HG03159 (cell line): ENCODE results near the gene FASTK.

ENCODE experiments used
- ATAC-seq: cut with Tn5 transposase; IDR thresholded peaks from one replicate; pipeline ENCODE4 v1.9.1; 2021; ENCODE audit warnings: mild to moderate bottlenecking, moderate library complexity; ENCODE audit not compliant: unreplicated experiment

The FASTK gene

GRCh38 chr7:151100921-151101320, 20.3 kb upstream of the FASTK start:
- ATAC-seq: no peak

DNA sequence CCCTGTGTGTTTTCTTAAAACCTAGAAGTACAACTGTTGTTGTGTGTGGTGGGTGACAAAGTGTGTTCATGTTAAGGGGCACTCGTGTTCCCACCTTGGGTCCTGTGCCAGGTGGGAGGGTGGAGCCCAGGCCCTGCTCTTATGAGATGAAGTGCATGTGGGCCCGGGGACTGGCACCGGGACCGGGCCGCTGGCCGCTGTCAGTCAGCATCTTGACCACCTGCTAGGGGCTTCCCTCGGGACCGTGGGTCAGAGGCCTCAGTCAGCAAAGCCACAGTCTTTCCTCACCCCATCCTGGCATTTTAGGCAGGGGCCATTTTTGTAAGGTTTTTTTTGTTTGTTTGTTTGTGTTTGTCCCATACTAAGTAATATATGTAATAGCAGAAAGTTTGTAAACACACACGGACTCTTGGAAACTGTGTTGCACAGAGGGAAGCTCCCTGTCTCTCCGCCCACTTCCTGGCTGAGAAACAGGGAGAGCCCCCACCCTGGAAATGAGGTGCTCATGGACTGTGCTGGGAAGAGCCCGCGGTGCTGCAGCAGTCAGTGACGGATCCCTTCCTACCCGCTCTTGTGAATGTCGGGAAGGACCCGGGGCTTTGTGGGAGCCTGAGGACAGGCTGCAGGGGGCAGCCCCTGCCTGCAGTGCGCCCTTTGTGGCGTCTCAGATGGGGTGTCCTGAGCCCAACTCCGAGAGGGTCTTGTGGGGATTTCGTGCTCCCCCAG, 19.0 kb upstream of the FASTK start:
- no peak for ATAC-seq

DNA sequence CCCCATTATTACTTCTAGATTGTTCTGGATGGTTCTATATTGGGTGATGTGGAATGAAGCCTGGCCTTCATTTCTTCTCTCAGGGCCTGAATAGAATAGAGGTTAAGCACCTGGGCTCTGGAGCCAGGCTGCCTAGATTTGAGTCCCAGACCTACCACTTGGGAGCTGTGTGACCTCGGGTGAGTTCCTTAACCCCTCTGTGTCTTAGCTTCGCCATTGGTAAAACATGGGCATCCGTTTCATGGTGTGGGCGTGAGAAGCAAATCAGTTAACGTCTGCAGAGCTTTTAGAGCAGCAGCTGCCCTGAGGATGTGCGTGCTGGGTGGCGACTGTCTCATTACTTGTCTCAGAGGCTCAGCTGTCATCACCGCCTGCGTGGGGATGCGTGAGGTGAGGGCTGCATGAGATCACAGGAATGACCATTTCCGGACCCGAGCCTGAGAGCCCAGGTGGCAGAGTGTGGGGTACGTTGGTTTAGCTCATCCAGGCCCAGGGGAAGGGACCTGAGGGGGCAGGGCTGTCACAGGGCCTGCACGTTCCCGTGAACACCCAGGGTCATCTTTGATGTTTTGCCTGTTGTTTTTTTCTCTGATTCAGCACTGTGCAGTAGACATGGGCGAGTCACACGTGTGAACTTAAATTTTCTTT, 15.3 kb upstream of the FASTK start:
- no peak for ATAC-seq

DNA sequence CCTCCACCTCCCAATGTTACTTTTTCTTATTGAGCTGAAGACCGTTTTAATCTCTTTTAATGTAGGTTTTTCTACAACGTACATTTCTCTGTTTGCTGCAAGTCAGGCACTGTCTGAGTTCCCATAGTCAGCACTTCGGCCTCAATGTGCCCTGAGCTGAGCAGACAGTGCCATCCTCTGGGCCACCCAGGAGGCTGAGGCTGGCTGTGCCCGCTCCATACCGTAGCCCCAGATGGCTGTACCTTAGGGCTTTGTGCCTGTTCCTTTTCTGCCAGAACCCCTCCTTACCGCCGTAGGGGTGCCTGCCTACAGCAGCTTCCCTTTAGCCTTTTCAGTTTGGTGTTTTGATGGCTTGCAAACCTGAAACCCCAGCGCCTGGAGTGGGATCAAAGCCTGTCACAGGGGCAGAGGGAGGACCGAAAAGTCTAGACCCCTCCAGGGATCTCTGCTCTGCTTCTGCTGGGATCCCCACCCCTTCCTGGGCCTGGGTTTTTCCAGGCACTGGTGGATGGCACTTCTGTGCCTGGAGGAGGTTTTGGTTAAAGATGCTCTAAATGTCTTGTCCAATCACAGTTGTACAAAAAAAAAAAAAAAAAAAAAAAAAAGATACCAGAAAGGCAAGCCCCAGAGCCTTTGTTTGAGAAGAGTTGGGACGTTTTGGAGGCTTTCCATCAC, 14.7 kb upstream of the FASTK start:
- no peak for ATAC-seq

DNA sequence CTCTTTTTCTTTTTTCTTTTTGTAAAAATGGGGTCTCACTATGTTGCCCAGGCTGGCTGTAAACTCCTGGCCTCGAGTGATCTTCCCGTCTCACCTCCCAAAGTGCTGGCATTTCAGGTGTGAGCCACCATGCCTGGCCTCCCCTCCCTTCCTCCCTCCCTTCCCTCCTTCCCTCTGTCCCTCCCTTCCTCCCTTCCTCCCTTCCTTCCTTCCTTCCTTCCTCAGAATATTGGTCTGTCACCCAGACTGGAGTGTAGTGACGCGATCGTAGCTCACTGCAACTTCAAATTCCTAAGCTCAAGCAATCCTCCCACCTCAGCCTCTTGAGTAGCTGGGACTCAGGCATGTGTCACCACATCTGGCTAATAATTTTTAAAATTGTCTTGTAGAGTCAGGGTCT, 14.1 kb upstream of the FASTK start:
- ATAC-seq: no peak

DNA sequence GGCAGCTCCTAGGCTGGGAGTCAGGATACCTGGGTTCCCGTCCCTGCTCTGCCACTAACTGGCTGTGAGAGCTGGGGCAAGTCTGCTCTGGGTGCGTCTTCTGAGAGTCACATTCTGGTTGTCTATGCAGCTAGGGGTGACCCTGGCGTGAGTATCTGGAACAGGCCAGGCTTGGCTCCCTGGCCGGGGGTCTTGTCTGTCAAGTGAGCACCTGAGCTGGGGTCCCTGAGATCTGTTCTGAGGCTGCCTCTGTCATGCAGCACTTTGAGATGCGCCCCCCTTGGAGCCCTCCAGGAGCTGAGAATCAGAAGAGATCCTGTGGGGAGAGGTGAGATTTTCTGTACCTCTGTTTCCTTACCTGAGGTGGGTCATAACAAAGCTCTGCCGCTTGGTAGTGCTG, 13.1 kb upstream of the FASTK start:
- no peak for ATAC-seq

DNA sequence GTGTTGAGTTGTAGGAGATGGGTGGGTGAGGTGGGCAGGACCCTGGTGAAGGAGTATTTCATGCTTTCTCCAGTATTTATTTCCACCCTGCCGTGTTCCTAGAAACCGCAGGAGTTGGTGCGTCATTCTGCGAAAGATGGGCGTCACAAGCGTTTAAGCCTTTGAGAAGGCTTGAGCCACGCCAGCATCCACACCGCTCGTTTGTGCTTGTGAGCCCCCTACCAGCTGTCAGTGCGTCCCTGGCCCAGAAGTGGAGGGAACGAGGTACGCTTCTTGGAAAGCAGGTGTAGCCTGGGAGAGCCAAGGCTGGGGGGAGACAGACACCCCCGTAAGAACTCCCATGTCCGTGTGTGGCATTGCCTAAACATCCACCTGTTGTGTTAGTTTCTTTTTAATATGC, 11.4 kb upstream of the FASTK start:
- no peak for ATAC-seq

DNA sequence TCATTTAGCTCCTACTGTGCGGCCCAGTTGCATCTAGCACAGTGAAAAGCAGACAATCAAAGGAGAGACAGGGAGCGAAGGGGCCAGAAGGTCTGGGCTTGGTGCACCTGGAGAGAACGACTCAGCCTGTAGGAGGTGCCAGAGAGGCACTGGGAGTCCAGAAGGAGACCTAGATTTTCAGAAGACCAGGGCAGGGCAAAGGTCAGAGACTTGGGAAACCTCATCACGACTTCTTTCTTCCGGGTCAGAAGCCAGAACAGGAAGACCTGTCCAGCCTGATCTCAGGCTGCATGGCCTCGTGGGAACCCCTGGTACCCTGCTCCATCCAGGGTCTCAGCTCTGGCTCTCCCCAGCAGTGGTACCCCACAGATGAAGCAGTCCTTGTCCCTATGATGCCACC, 10.8 kb upstream of the FASTK start:
- no peak for ATAC-seq

GRCh38 chr7:151091003-151091402, 10.4 kb upstream of the FASTK start:
- no peak for ATAC-seq

DNA sequence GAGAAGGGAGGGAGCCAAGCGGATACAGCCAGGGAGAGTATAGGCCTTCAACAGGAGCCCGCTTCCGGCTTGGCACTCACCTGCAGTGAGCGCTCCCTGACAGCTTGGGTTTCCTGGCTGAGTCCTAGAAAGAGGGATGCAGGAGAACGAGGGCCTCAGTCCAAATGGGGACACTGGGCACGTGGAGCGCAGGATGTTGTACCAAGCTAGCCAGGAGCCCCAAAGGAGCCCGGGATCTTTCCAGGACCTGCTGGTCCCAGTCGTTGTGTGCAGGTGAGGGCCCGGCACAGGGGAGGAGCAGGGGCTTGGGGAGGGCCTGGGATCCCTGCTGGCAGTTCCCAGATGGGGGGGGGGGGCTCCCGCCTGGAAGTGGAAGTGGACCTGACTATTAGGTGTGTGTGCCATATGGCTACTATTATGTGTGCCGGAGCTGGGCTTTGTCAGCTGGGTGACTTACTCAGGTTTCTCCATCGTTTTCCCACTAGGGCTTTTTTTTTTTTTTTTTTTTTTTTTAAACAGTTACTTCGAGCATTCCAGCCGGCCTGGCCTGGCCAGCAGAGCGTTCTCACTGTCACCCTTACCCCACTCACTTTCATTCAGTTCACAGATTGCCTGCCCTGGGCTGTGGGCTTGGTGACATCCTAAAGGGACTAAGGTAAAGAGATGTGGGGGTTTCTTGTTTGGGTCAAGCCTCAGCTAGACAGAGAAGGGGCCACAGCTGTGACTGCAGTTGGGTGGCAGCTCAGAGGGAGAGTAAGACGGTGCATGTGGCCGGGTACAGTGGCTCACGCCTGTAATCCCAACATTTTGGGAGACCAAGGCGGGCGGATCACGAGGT, 9.5 kb upstream of the FASTK start:
- no peak for ATAC-seq

- ATAC-seq: no peak
These were observed 8.5 kb upstream of the FASTK start for GRCh38 chr7:151088856-151089699.

DNA sequence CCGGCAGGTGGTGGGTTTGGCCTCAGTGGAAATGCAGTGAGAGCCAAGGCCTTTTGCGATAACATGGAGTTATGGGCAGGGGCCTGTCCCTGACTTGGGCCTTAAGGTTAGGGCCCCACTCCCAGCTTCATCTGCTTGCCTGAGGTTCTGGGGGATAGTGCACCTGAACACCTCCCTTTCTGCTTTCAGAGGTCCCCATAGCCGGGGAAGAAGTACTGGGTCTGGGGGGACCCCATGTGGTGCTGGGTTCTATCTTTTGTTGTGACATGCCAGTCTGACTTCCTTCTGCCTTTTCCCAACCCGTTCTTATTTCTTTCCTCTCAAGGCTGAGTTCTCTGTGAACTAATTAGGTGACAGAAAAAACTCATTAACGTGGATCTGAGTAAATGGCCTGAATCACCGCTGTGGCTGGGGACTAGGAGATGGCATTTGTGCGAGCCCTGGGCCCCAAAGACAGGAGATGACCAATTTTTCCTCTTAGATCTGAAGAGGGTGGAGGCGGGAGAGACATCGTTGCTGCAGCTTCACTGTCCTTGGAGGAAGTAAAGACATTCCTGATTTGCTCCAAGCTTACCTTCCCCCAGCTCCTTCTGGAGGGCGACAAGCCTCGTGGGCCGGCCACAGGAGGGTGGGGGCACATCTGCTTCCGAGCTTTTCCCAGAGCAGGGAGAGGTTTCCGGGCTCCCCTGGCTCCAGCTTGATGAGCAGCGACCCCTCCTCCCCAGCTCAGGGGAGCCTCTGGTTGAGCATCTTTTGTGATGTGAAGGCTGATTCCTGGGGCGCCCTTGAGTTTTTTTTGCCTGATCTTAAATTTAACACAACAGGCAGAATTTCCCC, 7.6 kb upstream of the FASTK start:
- ATAC-seq: no peak

- no peak for ATAC-seq
These were observed 6.8 kb upstream of the FASTK start for GRCh38 chr7:151087245-151088018.

DNA sequence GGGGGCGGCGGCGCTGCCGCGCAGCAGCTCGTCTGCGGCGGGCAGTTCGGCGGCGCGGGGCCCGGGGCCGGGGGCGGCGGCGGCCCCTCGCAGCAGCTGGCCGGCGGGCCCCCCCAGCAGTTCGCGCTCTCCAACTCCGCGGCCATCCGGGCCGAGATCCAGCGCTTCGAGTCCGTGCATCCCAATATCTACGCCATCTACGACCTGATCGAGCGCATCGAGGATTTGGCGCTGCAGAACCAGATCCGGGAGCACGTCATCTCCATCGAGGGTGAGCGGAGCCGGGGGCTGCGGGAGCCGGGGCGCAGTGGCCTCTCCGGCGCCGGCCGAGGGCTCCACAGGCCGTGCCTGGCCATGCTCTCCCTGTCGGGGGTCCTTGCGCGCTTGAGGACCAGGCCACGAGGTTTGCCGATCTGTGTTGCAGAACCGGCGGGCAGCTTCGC, 6.2 kb upstream of the FASTK start:
- no peak for ATAC-seq

DNA sequence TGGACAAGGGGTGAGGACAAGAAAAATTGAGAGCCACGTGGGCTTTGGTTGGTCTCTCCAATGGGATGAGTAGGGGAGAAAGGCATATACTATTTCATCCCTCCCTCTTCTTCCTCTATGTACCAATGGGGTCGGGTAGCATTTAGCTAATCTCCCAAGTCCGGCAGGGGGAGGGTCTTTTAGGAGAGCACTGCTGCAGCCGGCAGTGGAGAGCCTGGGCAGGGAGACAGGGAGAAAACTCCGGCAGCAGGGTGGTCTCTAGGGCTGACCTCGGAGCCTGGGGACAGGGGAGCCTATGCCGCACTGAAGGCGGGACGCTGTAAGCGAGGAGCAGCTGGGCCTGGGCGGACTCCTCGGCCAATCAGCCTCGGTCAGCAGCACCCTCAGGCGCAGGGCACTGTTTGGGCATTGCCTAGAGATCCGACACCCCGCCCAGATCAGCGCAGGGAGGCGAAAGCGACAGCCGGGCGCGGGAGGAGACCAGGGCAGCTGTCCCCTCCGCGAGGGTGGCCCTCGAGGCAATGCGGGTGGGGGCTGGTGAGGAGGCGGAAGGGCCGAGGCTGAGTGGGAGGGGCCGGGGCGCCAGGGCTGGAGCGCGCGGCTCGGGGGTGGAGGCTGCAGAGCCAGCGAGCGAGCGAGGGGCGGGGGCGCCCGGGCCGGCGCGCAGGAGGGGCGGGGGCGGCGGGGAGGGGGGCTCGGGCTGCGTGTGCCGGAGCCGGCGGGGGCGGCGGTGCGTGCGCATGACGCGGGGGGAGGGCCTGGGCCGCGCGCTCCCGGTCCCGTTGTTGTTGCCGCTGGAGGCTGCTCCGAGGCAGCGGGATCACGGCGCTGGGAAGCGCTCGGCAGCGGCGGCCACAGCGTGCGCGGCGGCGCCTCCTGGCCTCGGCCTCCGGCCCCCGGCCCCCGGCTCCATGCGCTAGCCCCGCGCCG, 5.3 kb upstream of the FASTK start, which contains the start of gene AGAP3:
Gene AGAP3, plus strand, starts transcription at position 785 of the 930 bp plus-strand sequence. CDS start 267 bp downstream, outside the sequence.
- peak; percentile 51 for ATAC-seq

- no peak for ATAC-seq
These were observed 4.7 kb upstream of the FASTK start for GRCh38 chr7:151085329-151085690.

- ATAC-seq: no peak
These were observed 3.2 kb upstream of the FASTK start for GRCh38 chr7:151083824-151084160.
